ENCODE results near the gene KCNN1. TPM values are rescaled to one million over a fixed set of nuclear protein-coding genes. Genes with fewer than 3 reads are reported as not detected.

The KCNN1 gene
- total and polyA plus RNA-seq, 2 of the 13 experiments (the other 11 are each of a cell fraction or from before 2014, with no cell fraction given) = 0.04 TPM; not detected in 1

GRCh38 chr19:17973759-17974158 is 6.9 kb downstream of the KCNN1 start:
- peaks cover 1 to 52% of the 10 kb centered on the region in 2 experiments; a peak in 2 of 5 replicates for H3K27me3 ChIP-seq (ENCODE audit: control insufficient read depth in 1 of 2, insufficient read depth in 2 of 2, low read length in 2 of 2)
- no peak overlapping the region for H3K4me2 ChIP-seq (ENCODE audit: low read depth, low read length)
- no peak for DNase-seq (ENCODE audit: low spot score)
- H2AFZ ChIP-seq (ENCODE audit: low read length) = no peak overlapping the region
- H3K27ac ChIP-seq (ENCODE audit: extremely low read length, insufficient read depth, low read length) = no peak overlapping the region
- in situ Hi-C loops (cut with HindIII; ENCODE audit: extremely low pct_ligation_motif_present, low pct_unique_long_range_greater_than_20kb) = no loop called here
- intact Hi-C loops (cut with micrococcal nuclease; ENCODE audit: unreplicated experiment) = no loop called here
- BruUV-seq (replicated peaks) = no TSS peak
- CTCF ChIA-PET (ENCODE audit: low intra/inter-chr PET ratio, low total read pairs) = no interaction called here
- no peak overlapping the region for H3K4me3 ChIP-seq (replicated peaks in 1 of 3; ENCODE audit: insufficient read depth in 1 of 3, low read depth in 2 of 3, low read length in 3 of 3)
- POLR2A ChIA-PET = no interaction called here
- H3K9ac ChIP-seq (ENCODE audit: insufficient read depth, low read depth, low read length) = no peak overlapping the region
- no peak for ATAC-seq
- no peaks in the 10 kb centered on the region for H3K36me3 ChIP-seq (replicated peaks in 1 of 2; ENCODE audit: control insufficient read depth in 1 of 2, insufficient read depth in 2 of 2, low read length in 2 of 2)
- TF ChIP-seq ZBTB42 (CRISPR knock-in tag; IDR thresholded peaks at IDR 0.05) (no peak), GABPB1 (CRISPR knock-in tag; IDR thresholded peaks at IDR 0.05) (no peak), STAT6 (CRISPR knock-in tag; IDR thresholded peaks at IDR 0.05; ENCODE audit: borderline replicate concordance) (no peak), ZNF350 (CRISPR knock-in tag; IDR thresholded peaks at IDR 0.05; ENCODE audit: borderline replicate concordance, low read depth) (no peak), ZNF772 (CRISPR knock-in tag; IDR thresholded peaks at IDR 0.05) (no peak), HIC2 (CRISPR knock-in tag; IDR thresholded peaks at IDR 0.05; ENCODE audit: low read depth) (no peak), CENPX (CRISPR knock-in tag; IDR thresholded peaks at IDR 0.05) (no peak), POLR2AphosphoS2 (IDR thresholded peaks at IDR 0.05; ENCODE audit: low read depth, low read length) (no peak), ZNF687 (CRISPR knock-in tag; IDR thresholded peaks at IDR 0.05) (no peak), REL (CRISPR knock-in tag; conservative IDR thresholded peaks at IDR 0.05) (no peak), EED (CRISPR knock-in tag; IDR thresholded peaks at IDR 0.05) (no peak)
- 18% methylated on average over 7 of the region's 23 CpGs for WGBS (ENCODE audit: low lambda C conversion rate)
- H3K9me3 ChIP-seq (ENCODE audit: low read length) = no peaks in the 10 kb centered on the region
- no peaks in the 10 kb centered on the region for H3K79me2 ChIP-seq (ENCODE audit: insufficient read depth, low read length)
- no peaks in the 10 kb centered on the region for H3K4me1 ChIP-seq (ENCODE audit: insufficient read depth, low read length)
- no peak for FAIRE-seq
- no peaks in the 10 kb centered on the region for H4K20me1 ChIP-seq (ENCODE audit: insufficient read depth, low read length)
